Inflammatory macrophage treated with lipopolysaccharide for 4 hours (primary cell): ENCODE results near the gene PDZD2.
"Not testable (repeated sequence)": the region's sequence is repeated elsewhere in the genome, so short reads cannot be mapped to it uniquely, and the experiment has no call there.

Experiments used
- DNase-seq: peaks from one replicate; pipeline ENCODE4 v3.0.0-alpha.2; 2020

PDZD2 gene

GRCh38 chr5:31987985-31988710, 349.2 kb downstream of the PDZD2 start:
- no peak for DNase-seq

GRCh38 chr5:31990081-31990650, 351.2 kb downstream of the PDZD2 start:
- DNase-seq = no peak

- DNase-seq = no peak
Measured at GRCh38 chr5:31990701-31991110, 351.8 kb downstream of the PDZD2 start.

- no peak for DNase-seq
Measured at GRCh38 chr5:31992377-31992776, 353.4 kb downstream of the PDZD2 start.

GRCh38 chr5:31993165-31993961, 354.4 kb downstream of the PDZD2 start:
- peak; percentile 13 for DNase-seq

GRCh38 chr5:31995006-31995405, 356.1 kb downstream of the PDZD2 start:
- no peak for DNase-seq

- no peak for DNase-seq
Measured at GRCh38 chr5:31995714-31996113, 356.8 kb downstream of the PDZD2 start.

- DNase-seq = no peak
Measured at GRCh38 chr5:31996909-31997308, 358.0 kb downstream of the PDZD2 start.

GRCh38 chr5:31999470-31999869, 360.5 kb downstream of the PDZD2 start:
- DNase-seq = no peak

- no peak for DNase-seq
Measured at GRCh38 chr5:32000731-32001130, 361.8 kb downstream of the PDZD2 start.

GRCh38 chr5:32001284-32001683, 362.4 kb downstream of the PDZD2 start:
- DNase-seq = no peak

GRCh38 chr5:32001707-32002106, 362.8 kb downstream of the PDZD2 start:
- no peak for DNase-seq

GRCh38 chr5:32002755-32003154, 363.8 kb downstream of the PDZD2 start:
- DNase-seq = no peak

GRCh38 chr5:32003981-32004380, 365.1 kb downstream of the PDZD2 start:
- no peak for DNase-seq

- DNase-seq = no peak
Measured at GRCh38 chr5:32004404-32004803, 365.5 kb downstream of the PDZD2 start.

- DNase-seq = no peak
Measured at GRCh38 chr5:32008746-32009145, 369.8 kb downstream of the PDZD2 start.

- no peak for DNase-seq
Measured at GRCh38 chr5:32013658-32014057, 374.7 kb downstream of the PDZD2 start.

- DNase-seq = no peak
Measured at GRCh38 chr5:32014096-32014745, 375.3 kb downstream of the PDZD2 start.

GRCh38 chr5:32015262-32015661, 376.3 kb downstream of the PDZD2 start:
- not testable (repeated sequence) for DNase-seq

GRCh38 chr5:32017692-32018367, 378.9 kb downstream of the PDZD2 start:
- no peak for DNase-seq

- peak; percentile 23 for DNase-seq
Measured at GRCh38 chr5:32018476-32019436, 379.8 kb downstream of the PDZD2 start.

- peak; percentile 88 for DNase-seq
Measured at GRCh38 chr5:32020271-32020670, 381.3 kb downstream of the PDZD2 start.
